Smooth muscle cell (in vitro differentiated cells): ENCODE measurements around the gene ATP13A4. TPM values are rescaled to one million over a fixed set of nuclear protein-coding genes. Genes with fewer than 3 reads are reported as not detected.

Experiments
- DNase-seq: peaks from one replicate; lab custom pipeline; 2025; ENCODE audit not compliant: unreplicated experiment; lab: John Stamatoyannopoulos, UW
- H2AFZ ChIP-seq: fragments of 200-600 bp; sonication (generic); 2 replicates; pipeline ENCODE4 v1.6.0; 2016; ENCODE audit warnings: antibody characterized with exemption, low read depth, mild to moderate bottlenecking
- H3F3A ChIP-seq: fragments of 200-600 bp; sonication (generic); 2 replicates; pipeline ENCODE4 v1.6.0; 2017; ENCODE audit warnings: antibody characterized with exemption, low read depth
- H3K27ac ChIP-seq: fragments of 200-600 bp; sonication (generic); 2 replicates; pipeline ENCODE4 v1.5.1; 2016; ENCODE audit warnings: low read depth, mild to moderate bottlenecking
- H3K27me3 ChIP-seq: fragments of 200-600 bp; sonication (generic); 2 replicates; pipeline ENCODE4 v1.6.1; 2016; ENCODE audit warnings: low read depth, mild to moderate bottlenecking
- H3K36me3 ChIP-seq: fragments of 200-600 bp; sonication (generic); 2 replicates; pipeline ENCODE4 v1.5.1; 2016; ENCODE audit warnings: low read depth
- H3K4me1 ChIP-seq: fragments of 200-600 bp; sonication (generic); 2 replicates; pipeline ENCODE4 v1.5.1; 2016; ENCODE audit warnings: low read depth
- H3K4me2 ChIP-seq: fragments of 200-600 bp; sonication (generic); 2 replicates; pipeline ENCODE4 v1.6.0; 2016; ENCODE audit warnings: mild to moderate bottlenecking
- H3K4me3 ChIP-seq: fragments of 200-600 bp; sonication (generic); 2 replicates; pipeline ENCODE4 v1.5.1; 2016; ENCODE audit warnings: mild to moderate bottlenecking
- H3K79me2 ChIP-seq: fragments of 200-600 bp; sonication (generic); 2 replicates; pipeline ENCODE4 v1.6.0; 2016; ENCODE audit warnings: low read depth, mild to moderate bottlenecking
- H3K9ac ChIP-seq: fragments of 200-600 bp; sonication (generic); 2 replicates; pipeline ENCODE4 v1.6.0; 2016; ENCODE audit warnings: low read depth
- H3K9me3 ChIP-seq: fragments of 200-600 bp; sonication (generic); replicated peaks from 2 replicates; pipeline ENCODE4 v1.5.1; 2016; ENCODE audit warnings: low read depth
- H4K20me1 ChIP-seq: fragments of 200-600 bp; sonication (generic); 2 replicates; pipeline ENCODE4 v1.6.0; 2016; ENCODE audit warnings: low read depth
- WGBS: methylation state at CpG from one replicate; pipeline ENCODE4 v1.1.7; 2016; ENCODE audit warnings: low lambda C conversion rate; 5-methylcytosine and 5-hydroxymethylcytosine counted together
- polyA plus RNA-seq: library from polyadenylated mRNA; unstranded; fragments of >200 nt; fragmentation: Nextera tagmentation; extraction: Ambion mirVana; gene quantifications from 2 replicates; pipeline ENCODE4 v1.2.1, GENCODE V29; 2016
- total RNA-seq: library from RNA; depleted of rRNA; stranded (reverse); fragments of >200 nt; gene quantifications from 2 replicates; pipeline ENCODE4 v1.2.3, GENCODE V29; 2014
- TF ChIP-seq, protein P1 (sequence below): fragments of 200-600 bp; sonication (generic); IDR thresholded peaks from 2 replicates; pipeline ENCODE4 v1.5.1; 2017; ENCODE audit warnings: borderline replicate concordance, mild to moderate bottlenecking, antibody characterized with exemption; ENCODE audit not compliant: insufficient read depth, poor library complexity, severe bottlenecking

The ATP13A4 gene
- total and polyA plus RNA-seq, 2 experiments from 2014 or later, result 0.27 to 0.50 TPM

DNA sequence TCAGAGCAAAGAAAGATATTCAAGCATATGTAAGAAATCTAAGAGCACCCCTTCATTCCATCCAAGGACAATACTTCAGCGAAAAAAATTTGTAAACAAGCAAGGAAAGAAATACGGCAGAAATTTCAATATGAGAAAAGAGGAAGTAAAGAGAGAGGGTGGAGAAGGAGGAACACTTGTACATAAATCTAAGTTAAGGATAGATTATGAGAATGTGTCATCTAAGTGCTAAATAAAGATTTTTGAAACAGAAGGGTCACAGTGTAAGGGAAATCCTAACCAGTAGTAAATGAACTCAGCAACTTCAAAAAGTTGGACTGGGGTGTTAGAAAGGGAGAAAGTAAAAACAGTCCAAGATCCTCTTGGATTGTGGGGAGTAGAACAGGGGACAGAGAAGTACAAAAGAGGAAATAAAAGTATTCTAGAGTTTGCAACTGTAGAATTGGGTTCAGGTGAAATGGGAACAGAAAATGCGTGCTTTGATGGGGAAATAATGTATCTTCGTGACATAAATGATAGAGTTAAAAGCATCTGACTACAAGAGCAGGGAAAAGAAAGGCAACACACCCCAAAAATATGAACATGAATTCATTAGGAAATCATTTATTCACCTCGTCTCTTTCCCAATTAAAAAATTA, 107.6 kb downstream of the ATP13A4 start:
- Histone ChIP-seq H3F3A (no peaks in the 10 kb centered on the region), H3K4me1 (no peaks in the 10 kb centered on the region), H3K27ac (no peak overlapping the region), H3K9ac (no peak overlapping the region), H3K4me2 (no peak overlapping the region), H3K4me3 (no peak overlapping the region), H3K27me3 (no peaks in the 10 kb centered on the region), H3K9me3 (no peaks in the 10 kb centered on the region), H3K79me2 (no peaks in the 10 kb centered on the region), H4K20me1 (no peaks in the 10 kb centered on the region), H3K36me3 (no peaks in the 10 kb centered on the region), H2AFZ (no peak overlapping the region)
- 88% methylated on average over 5 of the region's 5 CpGs for WGBS
- DNase-seq, result no peak
- TF ChIP-seq, protein P1, sequence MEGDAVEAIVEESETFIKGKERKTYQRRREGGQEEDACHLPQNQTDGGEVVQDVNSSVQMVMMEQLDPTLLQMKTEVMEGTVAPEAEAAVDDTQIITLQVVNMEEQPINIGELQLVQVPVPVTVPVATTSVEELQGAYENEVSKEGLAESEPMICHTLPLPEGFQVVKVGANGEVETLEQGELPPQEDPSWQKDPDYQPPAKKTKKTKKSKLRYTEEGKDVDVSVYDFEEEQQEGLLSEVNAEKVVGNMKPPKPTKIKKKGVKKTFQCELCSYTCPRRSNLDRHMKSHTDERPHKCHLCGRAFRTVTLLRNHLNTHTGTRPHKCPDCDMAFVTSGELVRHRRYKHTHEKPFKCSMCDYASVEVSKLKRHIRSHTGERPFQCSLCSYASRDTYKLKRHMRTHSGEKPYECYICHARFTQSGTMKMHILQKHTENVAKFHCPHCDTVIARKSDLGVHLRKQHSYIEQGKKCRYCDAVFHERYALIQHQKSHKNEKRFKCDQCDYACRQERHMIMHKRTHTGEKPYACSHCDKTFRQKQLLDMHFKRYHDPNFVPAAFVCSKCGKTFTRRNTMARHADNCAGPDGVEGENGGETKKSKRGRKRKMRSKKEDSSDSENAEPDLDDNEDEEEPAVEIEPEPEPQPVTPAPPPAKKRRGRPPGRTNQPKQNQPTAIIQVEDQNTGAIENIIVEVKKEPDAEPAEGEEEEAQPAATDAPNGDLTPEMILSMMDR, result no peak

GRCh38 chr3:193439423-193439822, 115.3 kb downstream of the ATP13A4 start:
- Histone ChIP-seq H3K9ac (no peak overlapping the region), H3K9me3 (no peaks in the 10 kb centered on the region), H3K4me1 (no peaks in the 10 kb centered on the region), H3K36me3 (no peaks in the 10 kb centered on the region), H3K4me2 (no peak overlapping the region), H4K20me1 (no peaks in the 10 kb centered on the region), H3K79me2 (no peaks in the 10 kb centered on the region), H2AFZ (no peak overlapping the region), H3K4me3 (no peak overlapping the region), H3F3A (no peaks in the 10 kb centered on the region), H3K27ac (no peak overlapping the region), H3K27me3 (no peaks in the 10 kb centered on the region)
- 89% methylated on average over 2 of the region's 2 CpGs for WGBS
- TF ChIP-seq, protein P1, result no peak
- no peak for DNase-seq

DNA sequence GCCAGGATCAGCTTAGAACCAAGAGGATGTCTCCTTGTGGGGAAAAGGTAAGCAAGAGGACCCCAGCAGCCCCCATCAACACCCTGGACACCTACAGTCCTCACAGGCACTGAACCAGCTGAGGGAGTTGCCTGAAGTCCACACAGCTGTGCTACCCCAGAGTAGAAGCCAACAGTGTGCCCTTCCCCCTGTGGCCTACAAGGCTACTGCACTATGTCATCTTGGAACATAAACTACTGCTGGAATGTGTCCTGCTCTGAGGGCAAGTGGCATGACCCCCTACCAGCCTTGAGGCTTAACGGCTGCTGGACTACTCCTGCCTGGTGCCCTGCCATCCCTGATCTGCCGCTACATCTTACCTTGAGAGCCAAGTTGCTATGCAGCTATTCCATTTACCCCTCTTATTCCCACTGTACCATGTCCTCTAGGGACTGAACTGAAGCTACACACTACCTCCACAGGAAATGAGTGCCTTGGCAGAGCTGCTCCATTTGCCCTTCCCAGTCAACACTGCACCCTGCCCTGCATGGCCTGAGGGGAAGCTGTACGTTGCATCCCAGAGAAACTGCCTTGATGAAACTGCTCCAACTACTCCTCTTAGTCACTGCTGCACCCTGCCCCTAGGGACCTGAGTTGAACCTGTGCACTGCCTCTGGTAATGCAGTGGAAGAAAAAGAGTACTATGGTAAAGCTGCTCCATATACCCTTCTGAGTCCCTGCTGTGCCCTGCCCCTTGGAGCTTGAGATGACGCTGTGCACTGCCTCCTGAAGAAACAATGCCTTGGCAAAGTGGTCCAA, 135.9 kb downstream of the ATP13A4 start:
- H2AFZ ChIP-seq, result no peak overlapping the region
- H3K27me3 ChIP-seq, result no peaks in the 10 kb centered on the region
- H3K27ac ChIP-seq, result no peak overlapping the region
- H3K4me2 ChIP-seq, result no peak overlapping the region
- H4K20me1 ChIP-seq, result no peaks in the 10 kb centered on the region
- TF ChIP-seq, protein P1, result no peak
- DNase-seq, result no peak
- H3K9ac ChIP-seq, result no peak overlapping the region
- no peaks in the 10 kb centered on the region for H3K4me1 ChIP-seq
- H3K79me2 ChIP-seq, result no peaks in the 10 kb centered on the region
- H3K4me3 ChIP-seq, result no peak overlapping the region
- no peaks in the 10 kb centered on the region for H3K36me3 ChIP-seq
- WGBS, result 87% methylated on average over 4 of the region's 4 CpGs
- H3K9me3 ChIP-seq, result peaks cover 13% of the 10 kb centered on the region
- no peaks in the 10 kb centered on the region for H3F3A ChIP-seq
